GM08714 (cell line): Measurements from ENCODE around the gene PRMT2.
"Not testable (repeated sequence)": the region's sequence is repeated elsewhere in the genome, so short reads cannot be mapped to it uniquely, and the experiment has no call there.

Source experiments
- H3K4me3 ChIP-seq: fragments of 200-500 bp; sonication (Bioruptor generic); 2 replicates; pipeline ENCODE4 v1.5.1; 2014; ENCODE audit warnings: mild to moderate bottlenecking, low read length, inconsistent platforms
- ZNF274 ChIP-seq: IDR thresholded peaks from 2 replicates; pipeline ENCODE4 v1.6.1; 2012; ENCODE audit warnings: mild to moderate bottlenecking, low read depth, low read length

Gene PRMT2

GRCh38 chr21:46625759-46626158 is 9.7 kb upstream of the PRMT2 start:
- no peak for TF ChIP-seq ZNF274
- no peak overlapping the region for H3K4me3 ChIP-seq

DNA sequence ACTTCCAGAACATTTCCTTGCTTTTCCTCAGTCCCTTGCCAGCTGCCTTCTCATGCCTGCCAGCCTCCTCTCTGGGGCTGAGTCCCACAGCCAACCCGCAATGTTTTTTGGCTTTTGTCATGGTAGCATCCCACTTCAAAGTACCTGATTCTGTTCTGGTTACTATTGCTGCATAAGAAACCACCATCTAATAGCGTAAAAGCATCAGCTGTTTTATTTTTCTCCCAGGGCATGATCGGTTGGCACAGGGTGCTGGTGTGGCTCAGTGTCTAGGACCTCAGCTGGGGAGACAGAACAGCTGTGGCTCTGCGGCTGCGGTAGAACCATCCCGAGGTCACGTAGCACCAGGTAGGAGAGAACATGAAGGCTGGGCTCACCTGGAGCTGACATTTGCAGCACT is 8.9 kb upstream of the PRMT2 start:
- no peak for TF ChIP-seq ZNF274
- no peak overlapping the region for H3K4me3 ChIP-seq

GRCh38 chr21:46626975-46627501 is 8.4 kb upstream of the PRMT2 start:
- no peak for TF ChIP-seq ZNF274
- no peak overlapping the region for H3K4me3 ChIP-seq

DNA sequence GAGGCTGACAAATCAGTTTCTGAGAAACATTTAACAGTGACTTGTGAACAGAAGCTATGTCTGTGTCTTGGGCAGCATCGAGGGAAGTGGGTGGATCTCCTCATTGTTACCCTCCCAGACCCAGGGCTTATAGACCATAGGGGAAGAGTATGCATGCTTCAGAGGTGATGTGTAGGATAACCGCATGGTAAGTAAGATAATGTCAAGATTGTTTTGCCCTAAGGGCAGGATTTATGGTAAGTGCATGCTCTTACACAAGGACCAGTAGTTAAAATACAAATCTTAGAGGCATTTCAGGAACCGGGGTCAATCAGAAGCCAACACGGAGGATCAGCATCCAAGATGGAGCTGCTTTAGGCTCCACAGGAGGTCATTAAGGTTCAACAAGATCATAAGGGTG is 7.7 kb upstream of the PRMT2 start:
- no peak for TF ChIP-seq ZNF274
- no peak overlapping the region for H3K4me3 ChIP-seq

GRCh38 chr21:46628868-46629267 is 6.6 kb upstream of the PRMT2 start:
- TF ChIP-seq ZNF274: no peak
- H3K4me3 ChIP-seq: no peak overlapping the region

GRCh38 chr21:46630915-46631314 is 4.6 kb upstream of the PRMT2 start:
- not testable (repeated sequence) for H3K4me3 ChIP-seq

GRCh38 chr21:46633566-46633965 is 1.9 kb upstream of the PRMT2 start:
- TF ChIP-seq ZNF274: no peak
- no peak overlapping the region for H3K4me3 ChIP-seq

GRCh38 chr21:46634427-46634826 is 1.0 kb upstream of the PRMT2 start:
- no peak overlapping the region; the same call in 1 of the 2 replicates for H3K4me3 ChIP-seq
- no peak for TF ChIP-seq ZNF274

DNA sequence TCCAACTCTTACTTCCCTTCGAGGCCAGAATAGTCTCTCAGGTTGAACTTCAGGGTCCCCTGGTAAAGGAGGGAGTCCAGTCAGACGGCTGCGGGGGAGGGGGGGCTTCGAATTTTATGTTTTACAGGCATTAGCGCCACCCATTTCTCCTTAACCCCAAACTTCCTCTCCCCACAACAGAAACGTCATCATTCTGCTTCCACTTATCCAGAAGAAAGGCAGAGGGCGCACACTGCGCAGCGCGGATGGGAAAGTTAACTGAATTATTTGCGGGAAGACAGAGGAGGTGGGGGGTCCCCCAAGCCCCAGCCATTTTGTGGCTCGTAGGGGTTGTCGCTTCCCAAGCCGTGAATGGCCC is 529 bp upstream of the PRMT2 start:
- TF ChIP-seq ZNF274: no peak
- peak overlapping the region; percentile 59; the same call in 1 of the 2 replicates for H3K4me3 ChIP-seq

DNA sequence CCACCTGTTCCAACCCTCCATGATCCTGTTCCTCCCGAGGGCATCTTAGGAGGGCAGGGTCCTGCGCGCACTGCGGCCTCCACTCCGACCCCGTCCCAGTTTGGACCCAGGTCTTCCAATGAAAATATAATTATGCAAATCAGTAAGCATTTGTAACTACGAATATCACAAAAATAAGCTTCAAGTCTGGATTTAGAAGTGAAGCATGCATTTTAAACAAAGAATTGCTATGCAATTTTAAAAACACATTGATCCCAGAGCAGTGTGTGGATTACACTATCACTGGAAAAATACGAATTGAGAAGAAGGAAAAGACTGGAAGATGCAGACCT is 673 bp downstream of the PRMT2 start:
- H3K4me3 ChIP-seq: peak overlapping the region; percentile 89
- no peak for TF ChIP-seq ZNF274

DNA sequence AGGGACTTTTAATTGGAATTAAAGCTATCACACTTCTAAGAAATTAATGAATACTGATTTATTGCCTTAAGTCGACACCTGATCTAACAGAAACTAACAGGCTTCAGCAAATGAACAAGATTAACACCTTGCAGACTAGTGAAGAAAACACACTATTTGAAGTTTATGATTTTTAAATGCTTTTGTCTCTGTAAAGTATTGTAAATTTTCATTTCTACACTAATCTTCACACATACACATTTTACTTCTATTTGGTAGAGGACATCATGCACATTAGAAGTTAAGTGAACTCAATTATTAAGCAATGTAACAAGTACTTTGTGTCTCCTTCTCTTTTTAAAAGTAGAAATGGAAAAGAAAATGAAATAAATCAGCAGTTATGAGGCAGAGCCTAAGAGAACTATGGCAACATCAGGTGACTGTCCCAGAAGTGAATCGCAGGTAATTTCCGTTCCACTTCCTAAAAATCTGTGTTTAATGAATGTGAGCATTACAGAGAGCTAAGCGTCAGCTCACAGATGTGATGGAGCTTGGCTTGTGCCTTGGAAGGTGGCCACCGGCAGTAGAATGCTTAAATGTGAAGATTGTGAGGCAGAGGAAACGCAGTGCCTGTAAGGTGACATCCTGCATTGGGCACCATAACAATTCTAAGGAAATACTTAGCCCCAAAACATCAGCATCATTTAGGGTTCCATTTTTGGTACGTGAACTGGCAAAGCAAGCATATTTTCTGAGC is 1.2 kb downstream of the PRMT2 start:
- no peak for TF ChIP-seq ZNF274
- peak overlapping the region; percentile 89; the same call in 1 of the 2 replicates for H3K4me3 ChIP-seq

GRCh38 chr21:46637952-46638746 is 2.7 kb downstream of the PRMT2 start:
- H3K4me3 ChIP-seq: no peak overlapping the region
- no peak for TF ChIP-seq ZNF274

- no peak overlapping the region for H3K4me3 ChIP-seq
- TF ChIP-seq ZNF274: no peak
Measured at GRCh38 chr21:46639489-46640386, 4.3 kb downstream of the PRMT2 start.

DNA sequence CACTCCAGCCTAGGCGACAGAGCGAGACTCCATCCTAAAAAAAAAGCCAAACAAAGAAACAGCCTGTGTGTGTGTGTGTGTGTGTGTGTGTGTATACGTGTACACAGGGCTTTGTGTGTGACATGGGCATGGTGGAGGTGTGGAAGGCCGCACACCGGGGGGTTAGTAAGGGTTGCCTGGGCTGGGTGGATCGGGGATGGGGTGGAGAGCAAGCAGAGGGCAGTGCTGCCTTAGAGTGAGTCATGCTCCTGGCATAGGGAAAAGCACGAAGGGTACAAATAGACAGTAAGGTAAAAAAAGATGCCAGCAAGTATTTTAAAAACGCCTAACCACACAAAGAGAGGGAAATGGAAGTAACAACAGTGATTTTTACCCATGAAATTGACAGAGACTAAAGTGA is 6.2 kb downstream of the PRMT2 start:
- no peak for TF ChIP-seq ZNF274
- H3K4me3 ChIP-seq: no peak overlapping the region
